GM12865 (cell line): Measurements from ENCODE around the gene ANKRD31.
"Not testable (repeated sequence)": the region's sequence is repeated elsewhere in the genome, so short reads cannot be mapped to it uniquely, and the experiment has no call there.

ENCODE experiments used
- DNase-seq: peaks from one replicate; pipeline ENCODE4 v3.0.0; 2010; ENCODE audit warnings: low read depth
- H3K4me3 ChIP-seq: 2 replicates; pipeline ENCODE4 v1.5.1; 2011; ENCODE audit warnings: mild to moderate bottlenecking, low read depth, low read length, control low read depth
- TF ChIP-seq, protein P1 (sequence below): IDR thresholded peaks from 2 replicates; pipeline ENCODE4 v1.5.1; 2011; ENCODE audit warnings: low read length, control low read depth, low read depth, inconsistent platforms; ENCODE audit not compliant: insufficient read depth; ENCODE audit errors: missing control alignments

Gene ANKRD31

DNA sequence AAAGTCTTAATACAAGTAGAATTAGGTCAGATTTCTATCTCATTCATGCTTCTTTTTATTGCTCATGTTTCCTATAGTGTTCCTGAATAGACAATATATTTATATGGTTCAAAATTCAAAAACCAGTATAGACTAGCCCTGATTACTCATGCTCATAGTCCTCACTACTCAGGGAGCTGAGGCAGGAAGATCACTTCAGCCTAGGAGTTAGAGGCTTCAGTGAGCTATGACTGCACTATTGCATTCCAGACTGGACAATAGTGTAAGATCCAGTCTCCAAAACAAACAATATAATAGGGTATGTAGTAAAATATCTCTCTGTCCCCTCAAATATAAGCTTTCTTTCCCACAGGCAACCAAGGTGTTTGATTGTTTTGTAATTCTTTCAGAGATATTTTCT, 2.4 kb downstream of the ANKRD31 start:
- TF ChIP-seq, protein P1, sequence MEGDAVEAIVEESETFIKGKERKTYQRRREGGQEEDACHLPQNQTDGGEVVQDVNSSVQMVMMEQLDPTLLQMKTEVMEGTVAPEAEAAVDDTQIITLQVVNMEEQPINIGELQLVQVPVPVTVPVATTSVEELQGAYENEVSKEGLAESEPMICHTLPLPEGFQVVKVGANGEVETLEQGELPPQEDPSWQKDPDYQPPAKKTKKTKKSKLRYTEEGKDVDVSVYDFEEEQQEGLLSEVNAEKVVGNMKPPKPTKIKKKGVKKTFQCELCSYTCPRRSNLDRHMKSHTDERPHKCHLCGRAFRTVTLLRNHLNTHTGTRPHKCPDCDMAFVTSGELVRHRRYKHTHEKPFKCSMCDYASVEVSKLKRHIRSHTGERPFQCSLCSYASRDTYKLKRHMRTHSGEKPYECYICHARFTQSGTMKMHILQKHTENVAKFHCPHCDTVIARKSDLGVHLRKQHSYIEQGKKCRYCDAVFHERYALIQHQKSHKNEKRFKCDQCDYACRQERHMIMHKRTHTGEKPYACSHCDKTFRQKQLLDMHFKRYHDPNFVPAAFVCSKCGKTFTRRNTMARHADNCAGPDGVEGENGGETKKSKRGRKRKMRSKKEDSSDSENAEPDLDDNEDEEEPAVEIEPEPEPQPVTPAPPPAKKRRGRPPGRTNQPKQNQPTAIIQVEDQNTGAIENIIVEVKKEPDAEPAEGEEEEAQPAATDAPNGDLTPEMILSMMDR: no peak
- no peak overlapping the region for H3K4me3 ChIP-seq
- DNase-seq: no peak

DNA sequence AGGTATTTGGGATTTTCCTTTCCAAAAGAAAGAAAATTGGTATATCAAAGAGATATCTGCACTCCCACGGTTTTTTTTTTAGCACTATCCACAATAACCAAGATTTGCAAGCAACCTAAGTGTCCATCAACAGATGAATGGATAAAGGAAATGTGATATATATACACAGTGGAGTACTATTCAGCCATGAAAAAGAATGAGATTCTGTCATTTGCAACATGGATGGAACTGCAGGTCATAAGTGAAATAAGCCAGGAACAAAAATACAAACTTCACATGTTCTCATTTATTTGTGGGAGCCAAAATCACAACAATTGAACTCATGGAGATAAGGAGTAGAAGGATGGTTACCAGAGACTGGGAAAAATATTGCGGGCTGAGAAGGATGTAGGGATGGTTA, 9.8 kb downstream of the ANKRD31 start:
- TF ChIP-seq, protein P1: no peak
- no peak for DNase-seq

GRCh38 chr5:75225506-75225905, 11.2 kb downstream of the ANKRD31 start:
- no peak overlapping the region for H3K4me3 ChIP-seq
- DNase-seq: no peak
- TF ChIP-seq, protein P1: no peak

More for the DNA sequence above, 9.8 kb downstream of the ANKRD31 start:
- H3K4me3 ChIP-seq: no peak overlapping the region

- not testable (repeated sequence) for DNase-seq, H3K4me3 ChIP-seq
Observed at GRCh38 chr5:75220787-75221186, 15.9 kb downstream of the ANKRD31 start.

DNA sequence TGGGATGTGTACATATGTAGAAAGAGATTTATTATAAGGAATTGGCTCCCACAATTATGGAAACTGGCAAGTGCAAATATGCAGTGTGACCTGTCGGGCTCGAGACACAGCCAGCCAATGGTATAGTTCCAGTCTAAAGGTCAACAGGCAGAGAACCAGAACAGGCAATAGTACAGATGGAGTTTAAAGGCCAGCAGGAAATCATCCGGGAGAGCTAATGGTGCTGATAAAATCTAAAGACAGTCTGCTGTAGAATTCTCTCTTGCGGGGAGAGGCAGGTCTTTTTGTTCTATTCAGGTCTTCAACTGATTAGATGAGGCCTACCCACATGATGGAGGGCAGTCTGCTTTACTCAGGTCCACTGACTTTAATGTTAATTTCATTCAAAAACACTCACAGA, 21.8 kb downstream of the ANKRD31 start:
- no peak overlapping the region for H3K4me3 ChIP-seq
- TF ChIP-seq, protein P1: no peak
- DNase-seq: no peak

DNA sequence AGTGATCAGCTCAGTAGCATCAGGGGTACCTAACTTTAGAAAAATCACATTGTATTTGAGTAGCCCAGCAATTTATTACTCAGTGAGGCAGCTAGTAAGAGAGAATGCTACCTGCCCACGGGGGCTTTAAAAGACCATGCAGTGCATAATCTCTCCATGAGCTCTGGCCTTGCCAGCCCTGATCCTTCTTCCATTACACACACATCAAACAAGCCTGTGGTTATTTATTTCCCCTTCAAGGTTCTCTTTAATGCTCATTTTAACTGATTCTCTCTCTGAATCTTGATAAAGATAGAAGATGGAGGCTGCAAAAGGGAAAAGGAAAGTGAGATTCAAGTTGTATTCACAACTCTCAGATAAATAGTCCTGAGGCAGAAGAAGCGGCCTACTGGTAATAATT, 22.3 kb downstream of the ANKRD31 start:
- TF ChIP-seq, protein P1: no peak
- DNase-seq: no peak
- no peak overlapping the region for H3K4me3 ChIP-seq

DNA sequence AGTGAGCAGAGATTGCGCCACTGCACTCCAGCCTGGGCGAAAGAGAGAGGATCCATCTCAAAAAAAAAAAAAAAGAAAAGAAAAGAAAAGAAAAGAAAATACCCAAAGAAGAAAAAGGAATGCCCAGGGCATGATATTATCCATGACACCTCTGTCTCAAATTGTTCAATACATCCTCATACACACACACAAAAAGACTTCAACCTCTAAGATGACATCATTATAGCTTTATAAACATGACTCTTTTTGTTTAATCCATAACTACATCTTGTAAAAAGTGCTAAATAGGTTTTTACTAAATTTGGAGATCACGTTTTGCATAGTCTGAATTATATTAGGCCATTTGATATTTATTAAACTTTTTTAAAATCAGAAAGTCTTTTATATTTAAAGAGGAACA, 33.1 kb downstream of the ANKRD31 start:
- DNase-seq: no peak
- H3K4me3 ChIP-seq: no peak overlapping the region

More for the DNA sequence above, 33.1 kb downstream of the ANKRD31 start:
- TF ChIP-seq, protein P1: no peak
